ENCODE data around the gene PMM2. TPM values are rescaled to one million over a fixed set of nuclear protein-coding genes. Genes with fewer than 3 reads are reported as not detected.

The PMM2 gene
- total RNA-seq, 1 donor, result 34.7 TPM

- DNase-seq (ENCODE audit: low read depth), result no peak
- no peak for TF ChIP-seq CTCF (IDR thresholded peaks at IDR 0.05; ENCODE audit: insufficient read depth, low read length)
- H3K4me3 ChIP-seq (ENCODE audit: low read depth, low read length), result no peak overlapping the region
Observed at GRCh38 chr16:8855972-8856371, 58.3 kb downstream of the PMM2 start.

GRCh38 chr16:8858994-8859912, 61.6 kb downstream of the PMM2 start:
- no peak overlapping the region for H3K4me3 ChIP-seq (ENCODE audit: low read depth, low read length)
- no peak for DNase-seq (ENCODE audit: low read depth)
- TF ChIP-seq CTCF (IDR thresholded peaks at IDR 0.05; ENCODE audit: insufficient read depth, low read length), result no peak

- peak; percentile 66 for DNase-seq (ENCODE audit: low read depth)
- TF ChIP-seq CTCF (IDR thresholded peaks at IDR 0.05; ENCODE audit: insufficient read depth, low read length), result no peak
- H3K4me3 ChIP-seq (ENCODE audit: low read depth, low read length), result no peak overlapping the region
Observed at GRCh38 chr16:8859913-8860881, 62.6 kb downstream of the PMM2 start.

GRCh38 chr16:8861563-8862308, 64.1 kb downstream of the PMM2 start:
- DNase-seq (ENCODE audit: low read depth), result no peak

GRCh38 chr16:8862309-8863130, 64.9 kb downstream of the PMM2 start:
- no peak for TF ChIP-seq CTCF (IDR thresholded peaks at IDR 0.05; ENCODE audit: insufficient read depth, low read length)
- no peak overlapping the region for H3K4me3 ChIP-seq (ENCODE audit: low read depth, low read length)
- DNase-seq (ENCODE audit: low read depth), result no peak

More at GRCh38 chr16:8861563-8862308, 64.1 kb downstream of the PMM2 start:
- TF ChIP-seq CTCF (IDR thresholded peaks at IDR 0.05; ENCODE audit: insufficient read depth, low read length), result no peak
- H3K4me3 ChIP-seq (ENCODE audit: low read depth, low read length), result no peak overlapping the region
